H9 (cell line): ENCODE measurements around the gene IDUA. TPM values are rescaled to one million over a fixed set of nuclear protein-coding genes. Genes with fewer than 3 reads are reported as not detected.

Source experiments
- DNase-seq: peaks from one replicate; pipeline ENCODE4 v3.0.0-alpha.2; 2017
- H2AFZ ChIP-seq: one replicate; pipeline ENCODE4 v1.6.1; 2013; ENCODE audit warnings: mild to moderate bottlenecking, low read length, control low read depth, moderate library complexity
- H2AK5ac ChIP-seq: 2 replicates; pipeline ENCODE4 v1.6.1; 2013; ENCODE audit warnings: low read length, control low read depth, mixed read lengths; ENCODE audit not compliant: insufficient read length
- H2BK120ac ChIP-seq: one replicate; pipeline ENCODE4 v1.6.1; 2013; ENCODE audit warnings: low read depth, mild to moderate bottlenecking, low read length, control low read depth, inconsistent platforms; ENCODE audit not compliant: poor library complexity, severe bottlenecking
- H2BK12ac ChIP-seq: 2 replicates; pipeline ENCODE4 v1.6.1; 2013; ENCODE audit warnings: low read length, control low read depth, mixed read lengths, low read depth; ENCODE audit not compliant: insufficient read length
- H2BK15ac ChIP-seq: 2 replicates; pipeline ENCODE4 v1.6.1; 2013; ENCODE audit warnings: low read depth, low read length, control low read depth
- H2BK20ac ChIP-seq: one replicate; pipeline ENCODE4 v1.6.1; 2013; ENCODE audit warnings: low read depth, mild to moderate bottlenecking, low read length, control low read depth, inconsistent platforms; ENCODE audit not compliant: poor library complexity, severe bottlenecking
- H2BK5ac ChIP-seq: 2 replicates; pipeline ENCODE4 v1.6.1; 2013; ENCODE audit warnings: low read length, control low read depth, mixed read lengths; ENCODE audit not compliant: insufficient read length
- H3K14ac ChIP-seq: 2 replicates; pipeline ENCODE4 v1.6.1; 2013; ENCODE audit warnings: low read length, control low read depth; ENCODE audit not compliant: insufficient read depth
- H3K18ac ChIP-seq: 2 replicates; pipeline ENCODE4 v1.6.1; 2013; ENCODE audit warnings: low read depth, mild to moderate bottlenecking, mixed read lengths, low read length, control low read depth; ENCODE audit not compliant: insufficient read length
- H3K23ac ChIP-seq: 2 replicates; pipeline ENCODE4 v1.6.1; 2013; ENCODE audit warnings: low read length, control low read depth, mixed read lengths, low read depth; ENCODE audit not compliant: insufficient read length
- H3K23me2 ChIP-seq: 2 replicates; pipeline ENCODE4 v1.6.1; 2013; ENCODE audit warnings: low read depth, mild to moderate bottlenecking, mixed read lengths, low read length, control low read depth; ENCODE audit not compliant: insufficient read length, poor library complexity, severe bottlenecking
- H3K27ac ChIP-seq: 2 replicates; pipeline ENCODE4 v1.5.1; 2013; ENCODE audit warnings: low read length, control low read depth, mixed read lengths, low read depth; ENCODE audit not compliant: insufficient read length
- H3K27me3 ChIP-seq: 2 replicates; pipeline ENCODE4 v1.6.1; 2013; ENCODE audit warnings: low read length, control low read depth, inconsistent platforms; ENCODE audit not compliant: insufficient read depth
- H3K4ac ChIP-seq: 2 replicates; pipeline ENCODE4 v1.6.1; 2013; ENCODE audit warnings: low read depth, mild to moderate bottlenecking, control low read depth, inconsistent platforms, low read length, moderate library complexity
- H3K4me1 ChIP-seq: 2 replicates; pipeline ENCODE4 v1.6.1; 2013; ENCODE audit warnings: low read length, control low read depth, inconsistent platforms; ENCODE audit not compliant: insufficient read depth
- H3K4me2 ChIP-seq: 2 replicates; pipeline ENCODE4 v1.6.1; 2013; ENCODE audit warnings: low read length, control low read depth, mixed read lengths; ENCODE audit not compliant: insufficient read length, insufficient read depth
- H3K56ac ChIP-seq: 2 replicates; pipeline ENCODE4 v1.6.1; 2013; ENCODE audit warnings: low read depth, mild to moderate bottlenecking, mixed read lengths, low read length, control low read depth; ENCODE audit not compliant: insufficient read length
- H3K79me1 ChIP-seq: 2 replicates; pipeline ENCODE4 v1.6.1; 2013; ENCODE audit warnings: low read depth, mild to moderate bottlenecking, moderate library complexity, low read length, control low read depth, inconsistent platforms; ENCODE audit not compliant: insufficient read depth, poor library complexity, severe bottlenecking
- H3K79me2 ChIP-seq: 2 replicates; pipeline ENCODE4 v1.6.1; 2013; ENCODE audit warnings: low read length, control low read depth, inconsistent platforms; ENCODE audit not compliant: insufficient read depth
- H3K9ac ChIP-seq: 2 replicates; pipeline ENCODE4 v1.6.1; 2013; ENCODE audit warnings: low read length, control low read depth, mixed read lengths; ENCODE audit not compliant: insufficient read length; ENCODE audit errors: extremely low read depth
- H3K9me3 ChIP-seq: one replicate; pipeline ENCODE4 v1.6.1; 2013; ENCODE audit warnings: low read depth, low read length, inconsistent platforms; ENCODE audit not compliant: control insufficient read depth
- H3T11ph ChIP-seq: one replicate; pipeline ENCODE4 v1.6.1; 2013; ENCODE audit warnings: mild to moderate bottlenecking, low read length, control low read depth, inconsistent platforms
- H4K20me1 ChIP-seq: one replicate; pipeline ENCODE4 v1.6.1; 2013; ENCODE audit not compliant: control insufficient read depth, insufficient read length, insufficient read depth
- H4K5ac ChIP-seq: 2 replicates; pipeline ENCODE4 v1.6.1; 2013; ENCODE audit warnings: low read depth, mild to moderate bottlenecking, mixed read lengths, low read length, control low read depth; ENCODE audit not compliant: insufficient read length
- H4K8ac ChIP-seq: replicated peaks from 2 replicates; pipeline ENCODE4 v1.6.1; 2013; ENCODE audit warnings: low read length, control low read depth, mixed read lengths, low read depth; ENCODE audit not compliant: insufficient read length
- H4K91ac ChIP-seq: 2 replicates; pipeline ENCODE4 v1.6.1; 2013; ENCODE audit warnings: low read depth, mild to moderate bottlenecking, moderate library complexity, mixed read lengths, low read length, control low read depth; ENCODE audit not compliant: insufficient read length
- H3K27ac Mint-ChIP-seq, 3 experiments: 2 replicates in 2 of 3; 3 replicates in 1 of 3; pipeline ENCODE4 v1.8.0; 2020 to 2021; ENCODE audit warnings: mixed read lengths in 3 of 3, mild to moderate bottlenecking in 1 of 3, moderate library complexity in 1 of 3
- H3K27me3 Mint-ChIP-seq: 2 replicates; pipeline ENCODE4 v1.8.0; 2021; ENCODE audit warnings: low read depth, mild to moderate bottlenecking, moderate library complexity, mixed read lengths
- H3K36me3 Mint-ChIP-seq, 3 experiments: 2 replicates in 2 of 3; 3 replicates in 1 of 3; pipeline ENCODE4 v1.8.0; 2020 to 2021; ENCODE audit warnings: low read depth in 3 of 3, mixed read lengths in 3 of 3; ENCODE audit not compliant: insufficient read depth in 1 of 3
- H3K4me1 Mint-ChIP-seq, 2 experiments: 2 replicates each; pipeline ENCODE4 v1.8.0; 2020; ENCODE audit warnings: mixed read lengths in 2 of 2
- H3K4me3 Mint-ChIP-seq, 2 experiments: 2 replicates in 1 of 2; 3 replicates in 1 of 2; pipeline ENCODE4 v1.8.0; 2020 to 2021; ENCODE audit warnings: mild to moderate bottlenecking in 2 of 2, mixed read lengths in 2 of 2, moderate library complexity in 1 of 2
- H3K9me3 Mint-ChIP-seq, 2 experiments: 2 replicates in 1 of 2; 3 replicates in 1 of 2; pipeline ENCODE4 v1.8.0; 2020; ENCODE audit warnings: mild to moderate bottlenecking in 2 of 2, mixed read lengths in 2 of 2, moderate library complexity in 1 of 2
- CTCF ChIP-seq: fragments of 200-600 bp; sonication (generic); conservative IDR thresholded peaks from 3 replicates; pipeline ENCODE4 v1.8.0; 2021; ENCODE audit warnings: antibody characterized with exemption, mild to moderate bottlenecking
- WGBS: extraction: QIAGEN DNeasy Blood & Tissue Kit; methylation state at CpG from one replicate; pipeline ENCODE4 v1.1.7; 2013; ENCODE audit warnings: missing lambda C conversion rate, low lambda C conversion rate, mixed read lengths; ENCODE audit not compliant: insufficient read length; ENCODE audit errors: extremely low coverage; 5-methylcytosine and 5-hydroxymethylcytosine counted together
- total RNA-seq: library from RNA; stranded (reverse); gene quantifications from 2 replicates; pipeline ENCODE4 v1.2.1, GENCODE V29; 2021

IDUA gene
- total RNA-seq, 1 experiment from 2014 or later: 14.5 TPM

- Mint-ChIP-seq H3K4me3 (no peak overlapping the region), H3K27ac (no peak overlapping the region), H3K36me3 (peaks cover 0 to 4% (median 0%) of the 10 kb centered on the region in 3 experiments; a peak in 2 of 7 replicates), H3K4me1 (peaks cover 11 to 12% of the 10 kb centered on the region in 2 experiments), H3K9me3 (peaks cover 0 to 9% of the 10 kb centered on the region in 2 experiments; a peak in 4 of 5 replicates), H3K27me3 (peaks cover 36% of the 10 kb centered on the region)
- Histone ChIP-seq H4K20me1 (no peaks in the 10 kb centered on the region), H3K14ac (no peak overlapping the region), H4K5ac (no peak overlapping the region), H3K79me1 (no peaks in the 10 kb centered on the region), H3K4me1 (no peaks in the 10 kb centered on the region), H3K79me2 (no peaks in the 10 kb centered on the region), H2BK120ac (no peak overlapping the region), H3K56ac (no peak overlapping the region), H3K9ac (no peak overlapping the region), H3K18ac (no peak overlapping the region), H2BK5ac (no peak overlapping the region), H3K23me2 (peaks cover 14% of the 10 kb centered on the region), H3T11ph (no peak overlapping the region), H4K8ac (no peak overlapping the region), H3K4ac (no peak overlapping the region), H3K23ac (no peak overlapping the region), H3K27ac (no peak overlapping the region), H2AK5ac (no peak overlapping the region), H2BK15ac (no peak overlapping the region), H2BK12ac (no peak overlapping the region), H3K9me3 (no peaks in the 10 kb centered on the region), H2BK20ac (no peak overlapping the region), H2AFZ (no peak overlapping the region), H3K4me2 (no peak overlapping the region), H3K27me3 (peaks cover 22% of the 10 kb centered on the region; the same call in 1 of the 2 replicates), H4K91ac (no peak overlapping the region)
- no peak for DNase-seq
- TF ChIP-seq CTCF: no peak
- WGBS: no CpG with 5 or more reads among the region's 69 CpGs
Observed at GRCh38 chr4:1011666-1012033, 24.8 kb downstream of the IDUA start.
